Measurements from ENCODE around the gene ZNF474.

The ZNF474 gene

GRCh38 chr5:122119205-122119604 lies 10.1 kb upstream of the ZNF474 start:
- FAIRE-seq, result no peak

- no peak for FAIRE-seq
These were observed 8.9 kb upstream of the ZNF474 start for GRCh38 chr5:122120493-122120892.

GRCh38 chr5:122120957-122121356 lies 8.4 kb upstream of the ZNF474 start:
- FAIRE-seq, result no peak

- no peak for FAIRE-seq
These were observed 7.6 kb upstream of the ZNF474 start for GRCh38 chr5:122121479-122122465.

GRCh38 chr5:122124766-122125165 lies 4.6 kb upstream of the ZNF474 start:
- FAIRE-seq, result no peak

GRCh38 chr5:122126177-122126755 lies 3.1 kb upstream of the ZNF474 start:
- FAIRE-seq, result no peak

- FAIRE-seq, result no peak
These were observed 2.5 kb upstream of the ZNF474 start for GRCh38 chr5:122126756-122127321.

- FAIRE-seq, result no peak
These were observed 806 bp downstream of the ZNF474 start for GRCh38 chr5:122130152-122130551.

GRCh38 chr5:122137702-122138101 lies 8.4 kb downstream of the ZNF474 start:
- no peak for FAIRE-seq

GRCh38 chr5:122138356-122138755 lies 9.0 kb downstream of the ZNF474 start:
- FAIRE-seq, result no peak

GRCh38 chr5:122140900-122141299 lies 11.6 kb downstream of the ZNF474 start:
- FAIRE-seq, result no peak

GRCh38 chr5:122141751-122142150 lies 12.4 kb downstream of the ZNF474 start:
- FAIRE-seq, result no peak

- FAIRE-seq, result no peak
These were observed 13.3 kb downstream of the ZNF474 start for GRCh38 chr5:122142480-122143164.

- no peak for FAIRE-seq
These were observed 14.9 kb downstream of the ZNF474 start for GRCh38 chr5:122144236-122144635.

GRCh38 chr5:122145906-122146305 lies 16.6 kb downstream of the ZNF474 start:
- FAIRE-seq, result no peak

GRCh38 chr5:122149321-122150090 lies 20.2 kb downstream of the ZNF474 start:
- no peak for FAIRE-seq

- no peak for FAIRE-seq
These were observed 20.9 kb downstream of the ZNF474 start for GRCh38 chr5:122150215-122150614.

- FAIRE-seq, result no peak
These were observed 22.3 kb downstream of the ZNF474 start for GRCh38 chr5:122151640-122152039.

- no peak for FAIRE-seq
These were observed 23.0 kb downstream of the ZNF474 start for GRCh38 chr5:122152266-122152900.

- FAIRE-seq, result no peak
These were observed 23.9 kb downstream of the ZNF474 start for GRCh38 chr5:122153230-122153629.

GRCh38 chr5:122153774-122154173 lies 24.4 kb downstream of the ZNF474 start:
- no peak for FAIRE-seq

- no peak for FAIRE-seq
These were observed 25.1 kb downstream of the ZNF474 start for GRCh38 chr5:122154491-122154890.
